Activated CD4-positive, CD25-positive, alpha-beta regulatory T cell treated with anti-CD3 and anti-CD28 coated beads, Interleukin-2, amount 50 U/mL, for 72 hours (primary cell): ENCODE results near the gene TRAPPC2B.

Experiments used
- DNase-seq: peaks from one replicate; pipeline ENCODE4 v3.0.0; 2021

Gene TRAPPC2B

DNA sequence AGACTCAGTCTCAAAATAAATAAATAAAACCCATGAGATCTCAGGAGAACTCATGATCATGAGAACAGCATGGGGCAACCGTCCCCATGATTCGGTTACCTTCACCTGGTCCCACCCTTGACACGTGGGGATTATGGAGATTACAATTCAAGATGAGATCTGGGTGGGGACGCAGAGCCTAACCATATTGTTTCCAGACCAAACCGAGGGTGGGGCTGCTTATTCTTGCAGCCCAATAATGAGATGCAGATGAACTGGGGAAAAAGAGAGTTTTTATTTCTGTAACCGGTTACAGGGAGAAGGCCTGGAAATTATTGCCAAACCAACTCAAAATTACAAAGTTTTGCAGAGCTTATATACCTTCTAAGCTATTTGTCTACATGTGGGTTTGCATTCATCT is 12.8 kb downstream of the TRAPPC2B start:
- DNase-seq = no peak

DNA sequence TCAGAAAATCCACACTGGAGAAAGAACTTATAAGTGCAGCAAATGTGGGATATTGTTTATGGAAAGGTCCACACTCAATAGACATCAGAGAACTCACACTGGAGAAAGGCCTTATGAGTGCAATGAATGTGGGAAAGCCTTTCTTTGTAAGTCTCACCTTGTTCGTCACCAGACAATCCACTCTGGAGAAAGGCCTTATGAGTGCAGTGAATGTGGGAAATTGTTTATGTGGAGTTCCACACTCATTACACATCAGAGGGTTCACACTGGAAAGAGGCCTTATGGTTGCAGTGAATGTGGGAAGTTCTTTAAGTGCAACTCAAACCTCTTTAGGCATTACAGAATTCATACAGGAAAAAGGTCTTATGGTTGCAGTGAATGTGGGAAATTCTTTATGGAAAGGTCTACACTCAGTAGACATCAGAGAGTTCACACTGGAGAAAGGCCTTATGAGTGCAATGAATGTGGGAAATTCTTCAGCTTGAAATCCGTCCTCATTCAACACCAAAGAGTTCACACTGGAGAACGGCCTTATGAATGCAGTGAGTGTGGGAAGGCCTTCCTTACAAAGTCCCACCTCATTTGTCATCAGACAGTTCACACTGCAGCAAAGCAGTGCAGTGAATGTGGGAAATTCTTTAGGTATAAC is 14.3 kb downstream of the TRAPPC2B start:
- DNase-seq = no peak

DNA sequence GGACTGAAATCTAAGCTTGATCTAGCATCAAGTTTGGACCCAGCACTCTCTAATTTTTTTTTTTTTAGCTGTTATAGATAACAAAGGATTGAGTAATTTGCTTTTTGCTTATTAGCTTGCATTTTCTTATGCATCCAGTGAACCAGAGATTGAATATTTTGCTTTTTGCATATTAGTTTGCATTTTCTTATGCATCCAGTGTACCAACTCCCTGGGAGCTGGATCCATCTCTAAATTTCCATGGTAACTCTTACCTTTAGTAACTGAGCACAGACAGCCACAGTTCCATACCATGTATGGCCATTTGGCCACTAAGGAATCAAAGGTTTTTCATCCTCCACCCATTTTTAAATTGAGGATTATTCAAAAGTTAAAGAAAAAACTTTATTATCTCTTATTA is 17.6 kb downstream of the TRAPPC2B start:
- no peak for DNase-seq

DNA sequence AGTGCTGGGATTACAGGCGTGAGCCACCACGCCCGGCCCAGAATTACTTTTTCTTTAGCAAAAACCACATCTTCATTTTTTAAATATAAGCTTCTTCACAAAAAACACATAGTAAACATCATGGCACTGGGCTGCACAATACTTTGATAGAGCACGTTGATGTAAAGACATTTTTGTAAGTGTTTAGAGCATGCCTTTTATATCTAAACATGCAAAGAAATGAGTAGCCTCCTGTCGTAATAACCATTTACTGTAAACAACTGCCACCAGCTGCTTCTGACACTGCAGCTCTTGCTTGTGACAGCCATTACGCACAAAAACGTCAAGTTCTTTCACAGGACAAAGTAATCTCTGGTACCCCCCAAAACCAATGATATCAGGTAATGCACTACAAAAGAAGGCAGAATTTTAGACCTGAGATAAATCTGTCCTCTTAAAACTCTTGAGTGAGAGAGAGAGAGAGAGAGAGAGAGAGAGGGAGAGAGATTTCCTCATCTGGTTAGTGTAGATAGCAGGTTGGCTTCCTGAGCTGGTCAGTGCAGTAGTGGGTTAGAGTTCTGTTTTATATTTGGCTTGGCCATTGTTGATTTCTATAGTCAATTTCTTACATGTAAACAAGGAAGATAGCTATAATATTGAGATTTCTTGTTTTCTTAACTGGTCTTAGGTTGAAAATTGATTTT is 19.6 kb downstream of the TRAPPC2B start:
- DNase-seq = no peak

DNA sequence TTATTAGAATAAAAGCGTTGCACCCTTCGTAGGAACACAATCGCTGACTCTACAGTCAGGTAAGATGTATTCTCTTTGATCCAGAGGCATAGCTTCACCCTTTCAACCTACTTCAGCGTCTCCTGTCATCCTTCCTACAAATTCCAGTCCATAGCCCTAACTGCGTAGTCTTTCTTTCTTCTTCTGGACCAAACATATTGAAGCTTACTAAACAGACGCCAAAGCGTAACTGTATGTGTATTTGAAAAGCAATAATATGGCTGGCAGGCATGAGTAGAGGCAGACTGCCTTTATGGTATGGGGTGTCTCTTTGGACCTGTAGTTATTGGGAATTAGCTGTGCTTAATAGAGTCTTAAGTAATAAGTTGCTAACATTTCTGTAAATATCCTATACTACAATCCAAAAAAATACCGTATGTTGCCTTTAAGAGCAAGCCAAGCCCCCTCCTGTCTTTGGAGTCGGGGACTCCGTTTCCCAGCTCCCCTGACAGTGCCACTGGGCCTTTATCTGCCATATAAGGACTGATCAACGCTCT is 25.9 kb downstream of the TRAPPC2B start:
- DNase-seq = no peak

DNA sequence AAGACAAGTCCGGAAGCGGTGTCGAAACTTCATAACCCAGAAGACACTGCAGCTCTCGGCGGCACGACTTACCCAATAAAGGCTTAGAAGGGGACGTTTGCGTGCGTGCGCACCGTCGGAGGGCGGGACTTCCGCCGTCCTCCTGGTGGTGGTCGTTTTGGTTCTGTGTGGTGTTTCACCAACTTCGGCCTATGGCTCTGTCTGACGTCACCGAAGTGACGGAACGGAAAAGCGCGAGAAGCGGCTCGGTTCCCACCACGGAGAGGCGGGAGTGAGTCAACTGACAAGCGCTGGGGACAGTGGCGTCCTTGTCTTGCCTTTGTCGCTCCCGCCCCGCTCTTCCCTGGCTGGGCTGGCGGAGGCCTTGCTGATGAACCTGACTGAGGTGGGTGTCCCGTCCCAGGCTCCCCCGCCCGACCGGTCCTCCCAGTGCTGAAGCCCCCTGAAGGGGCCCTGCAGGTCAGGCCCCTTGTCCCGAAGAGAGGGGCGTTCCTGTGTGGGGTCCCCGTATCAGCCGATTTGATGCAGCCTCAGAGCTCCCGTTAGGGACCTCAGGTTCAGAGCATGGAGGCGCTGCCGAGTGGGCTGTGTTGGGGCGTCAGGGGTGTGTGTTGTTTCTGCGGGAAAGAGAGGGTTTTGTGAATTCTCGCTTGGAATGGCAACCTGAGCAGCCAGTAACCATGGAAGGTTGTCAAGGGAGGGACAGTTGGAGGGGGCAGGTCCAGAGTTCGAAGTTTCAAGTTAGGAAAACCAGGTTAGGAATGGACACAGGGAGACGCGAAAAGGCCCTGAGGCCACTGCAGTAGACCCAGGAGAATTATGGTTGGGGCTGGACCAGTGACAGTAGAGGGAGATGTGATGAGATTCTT is 26.6 kb downstream of the TRAPPC2B start, which contains the start of gene ZNF548:
ZNF548 (plus strand) TSS at position 125 of the 869 bp plus-strand sequence; CDS start at position 371, 246 bp downstream.
- peak; percentile 91 for DNase-seq

DNA sequence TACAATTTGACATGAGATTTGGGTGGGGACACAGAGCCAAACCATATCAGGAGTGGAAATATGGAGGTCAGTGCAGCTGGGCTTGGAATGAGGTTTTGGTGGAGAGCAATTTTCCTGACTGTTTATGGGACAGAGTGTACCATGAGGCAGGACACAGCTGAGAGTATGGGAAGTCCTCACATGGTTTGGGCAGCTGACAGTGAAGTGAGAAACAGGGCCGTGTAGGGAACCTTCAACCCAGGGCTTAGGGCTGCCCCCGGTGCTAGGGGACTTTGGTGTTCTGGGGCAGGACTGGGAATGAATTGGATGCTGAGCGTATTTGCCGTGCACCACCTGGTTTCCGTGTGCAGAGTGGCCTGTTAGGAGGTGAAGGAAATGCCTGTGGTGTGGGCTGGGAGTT is 32.4 kb downstream of the TRAPPC2B start:
- DNase-seq = no peak

DNA sequence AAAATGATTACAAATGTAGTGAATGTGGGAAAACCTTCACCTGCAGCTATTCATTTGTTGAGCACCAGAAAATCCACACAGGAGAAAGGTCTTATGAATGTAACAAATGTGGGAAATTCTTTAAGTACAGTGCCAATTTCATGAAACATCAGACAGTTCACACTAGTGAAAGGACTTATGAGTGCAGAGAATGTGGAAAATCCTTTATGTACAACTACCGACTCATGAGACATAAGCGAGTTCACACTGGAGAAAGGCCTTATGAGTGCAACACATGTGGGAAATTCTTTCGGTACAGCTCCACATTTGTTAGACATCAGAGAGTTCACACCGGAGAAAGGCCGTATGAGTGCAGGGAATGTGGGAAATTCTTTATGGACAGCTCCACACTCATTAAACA is 35.5 kb downstream of the TRAPPC2B start:
- DNase-seq = no peak

DNA sequence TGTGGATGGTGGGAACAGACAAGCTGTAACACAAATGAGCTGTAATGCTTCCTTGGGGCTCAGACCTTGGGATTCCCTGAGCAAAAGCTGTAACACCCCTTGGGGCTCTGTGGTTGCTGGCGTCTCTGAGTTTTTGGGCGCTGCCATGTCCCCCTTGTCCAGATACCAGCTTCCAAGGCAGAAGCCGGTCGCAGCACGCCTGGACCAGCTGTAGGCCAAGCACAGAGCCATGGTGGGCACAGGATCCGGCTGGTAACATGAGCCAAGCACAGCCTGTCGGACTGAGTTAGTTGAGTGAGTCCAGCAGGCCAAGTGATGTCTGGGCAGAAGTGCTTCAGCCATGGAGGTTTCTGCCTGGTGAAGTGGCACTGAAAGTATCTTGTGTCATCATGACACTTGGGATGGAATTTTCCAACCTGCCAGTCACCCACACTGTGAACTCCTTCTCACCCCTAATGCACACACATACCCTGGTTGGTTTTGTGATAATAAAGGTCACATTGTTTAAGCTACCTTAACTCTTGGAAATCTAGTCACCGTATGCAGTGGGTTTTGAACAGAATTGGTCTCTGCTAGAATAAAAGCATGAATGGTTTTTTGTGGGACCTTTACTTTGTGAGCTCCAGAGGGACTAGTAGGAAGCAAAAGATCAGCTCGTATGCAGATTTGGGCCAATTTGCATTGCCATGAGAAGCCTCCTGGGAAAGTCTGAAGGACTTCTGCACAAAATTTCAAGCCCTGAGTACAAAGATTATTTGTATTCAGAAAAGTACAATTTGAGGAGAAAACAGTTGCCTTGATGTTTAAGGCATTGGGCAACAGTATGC is 40.6 kb downstream of the TRAPPC2B start:
- no peak for DNase-seq

DNA sequence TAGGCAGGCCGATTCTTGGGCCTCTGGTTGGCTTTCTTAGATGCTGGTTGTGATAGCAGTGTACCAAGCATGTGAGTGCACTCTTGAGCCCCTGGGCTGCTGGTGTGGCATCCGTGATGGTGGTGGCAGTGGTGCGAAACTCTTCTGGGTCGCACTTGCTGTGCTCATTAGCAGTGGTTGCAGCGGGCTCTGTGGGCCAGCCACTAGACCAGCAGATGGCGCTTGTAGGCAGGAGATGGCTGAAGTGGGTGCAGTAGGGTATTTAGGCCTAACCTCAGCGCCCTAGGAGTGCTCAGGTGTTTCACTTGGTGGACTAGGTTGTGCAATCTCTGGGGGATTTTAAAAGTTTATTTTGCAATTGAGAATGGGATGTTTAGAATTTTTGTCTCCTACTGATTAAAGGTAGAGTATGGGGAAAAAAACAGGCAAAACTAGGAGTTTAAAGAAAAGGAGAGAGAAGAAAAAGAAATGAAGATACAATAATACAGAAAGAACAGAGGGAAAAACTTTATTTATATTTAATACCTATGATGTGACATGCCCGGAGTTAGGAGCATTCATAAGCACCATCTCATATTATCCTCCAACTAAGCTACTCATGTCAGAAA is 43.3 kb downstream of the TRAPPC2B start:
- DNase-seq = peak; percentile 64

DNA sequence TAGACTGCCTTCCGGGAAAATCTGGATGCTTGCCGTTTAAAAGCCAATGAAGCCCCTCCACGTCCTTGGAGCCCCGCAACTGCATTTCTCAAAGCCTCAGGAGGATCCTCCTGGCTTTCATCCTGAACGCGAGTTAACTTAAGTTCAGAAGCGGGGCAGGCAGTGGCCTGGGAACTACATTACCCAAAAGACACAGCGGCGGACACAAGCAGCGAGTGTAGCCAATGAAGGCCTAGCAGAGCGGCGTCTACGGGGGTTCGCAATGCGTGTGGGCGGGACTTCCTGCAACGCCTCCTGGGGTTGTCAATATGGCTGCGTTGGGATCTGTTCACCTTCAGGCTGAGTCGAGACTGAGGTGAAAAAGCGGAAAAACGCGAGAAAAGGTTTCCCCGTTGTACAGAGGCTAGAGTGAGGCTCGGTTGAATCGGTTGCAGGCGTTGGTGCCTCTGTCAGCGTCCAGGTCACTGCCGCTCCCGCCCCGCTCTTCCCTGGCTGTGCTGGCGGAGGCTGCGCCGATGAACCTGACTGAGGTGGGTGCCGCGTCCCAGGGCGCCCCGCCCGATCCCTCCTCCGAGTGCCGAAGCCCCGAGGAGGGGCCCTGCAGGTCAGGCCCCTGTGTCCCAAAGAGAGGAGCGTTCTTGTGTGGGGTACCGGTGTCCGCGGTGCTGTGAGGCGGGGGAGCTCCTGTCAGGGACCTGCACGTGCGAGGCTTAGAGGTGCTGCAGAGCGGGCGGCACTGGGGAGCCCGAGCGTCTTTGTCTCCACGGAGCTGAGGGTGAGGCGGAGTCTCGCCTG is 47.7 kb downstream of the TRAPPC2B start, which contains the start of gene ZNF17:
ZNF17 (plus strand) TSS at position 285 of the 795 bp plus-strand sequence. CDS start 2,455 bp downstream, outside the sequence.
- DNase-seq = peak; percentile 86
